HG03354 (cell line): ENCODE data around the gene ZNF524.

Experiments used
- ATAC-seq: cut with Tn5 transposase; IDR thresholded peaks from one replicate; pipeline ENCODE4 v1.9.1; 2021; ENCODE audit warnings: mild to moderate bottlenecking; ENCODE audit not compliant: unreplicated experiment, poor library complexity, severe bottlenecking

Gene ZNF524

DNA sequence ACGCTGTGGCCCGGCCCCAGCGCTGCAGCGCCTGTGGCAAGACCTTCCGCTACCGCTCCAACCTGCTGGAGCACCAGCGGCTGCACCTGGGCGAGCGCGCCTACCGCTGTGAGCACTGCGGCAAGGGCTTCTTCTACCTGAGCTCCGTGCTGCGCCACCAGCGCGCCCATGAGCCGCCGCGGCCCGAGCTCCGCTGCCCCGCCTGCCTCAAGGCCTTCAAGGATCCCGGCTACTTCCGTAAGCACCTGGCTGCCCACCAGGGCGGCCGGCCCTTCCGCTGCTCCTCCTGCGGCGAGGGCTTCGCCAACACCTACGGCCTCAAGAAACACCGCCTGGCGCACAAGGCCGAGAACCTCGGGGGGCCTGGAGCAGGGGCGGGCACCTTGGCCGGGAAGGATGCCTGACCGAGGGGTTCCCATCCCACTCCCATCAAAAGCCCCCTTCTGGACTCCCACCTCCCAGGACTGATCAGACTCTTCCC lies 16.3 kb downstream of the ZNF524 start:
- ATAC-seq = no peak

DNA sequence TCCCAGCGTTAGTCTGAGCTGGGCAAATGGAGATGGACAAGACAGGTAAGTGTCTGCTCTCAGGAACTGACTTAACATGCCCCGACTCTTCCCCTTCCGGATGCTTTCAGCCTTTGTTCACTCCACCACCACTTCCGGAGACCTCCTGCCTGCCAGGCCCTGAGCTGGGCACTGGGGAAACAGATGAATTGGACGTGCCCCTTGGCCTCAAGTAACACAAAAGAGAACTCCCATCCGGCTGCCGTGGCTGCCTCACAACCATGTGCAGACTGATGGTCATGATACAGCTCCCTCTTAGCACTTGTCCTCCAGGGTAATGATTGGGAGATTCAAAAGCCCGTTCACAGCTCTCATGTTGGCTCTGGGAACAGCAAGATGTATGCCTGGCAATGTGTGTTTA lies 17.3 kb downstream of the ZNF524 start:
- no peak for ATAC-seq

DNA sequence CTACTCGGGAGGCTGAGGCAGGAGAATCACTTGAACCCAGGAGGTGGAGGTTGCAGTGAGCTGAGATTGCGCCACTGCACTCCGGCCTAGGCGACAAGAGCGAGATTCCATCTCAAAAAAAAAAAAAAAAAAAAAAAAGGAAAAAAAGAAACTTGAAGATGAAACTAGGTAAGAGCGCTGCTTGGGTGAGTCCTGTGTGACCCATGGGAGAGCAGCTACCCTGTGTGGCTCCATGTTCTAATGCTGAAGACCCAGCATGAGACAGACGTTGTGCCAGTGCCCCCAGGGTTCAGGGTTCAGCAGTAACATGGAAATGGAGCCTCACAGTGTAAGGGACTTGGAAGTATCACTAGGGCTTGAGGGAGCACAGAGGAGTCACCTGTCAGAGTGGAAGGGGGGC lies 18.3 kb downstream of the ZNF524 start:
- ATAC-seq = no peak

DNA sequence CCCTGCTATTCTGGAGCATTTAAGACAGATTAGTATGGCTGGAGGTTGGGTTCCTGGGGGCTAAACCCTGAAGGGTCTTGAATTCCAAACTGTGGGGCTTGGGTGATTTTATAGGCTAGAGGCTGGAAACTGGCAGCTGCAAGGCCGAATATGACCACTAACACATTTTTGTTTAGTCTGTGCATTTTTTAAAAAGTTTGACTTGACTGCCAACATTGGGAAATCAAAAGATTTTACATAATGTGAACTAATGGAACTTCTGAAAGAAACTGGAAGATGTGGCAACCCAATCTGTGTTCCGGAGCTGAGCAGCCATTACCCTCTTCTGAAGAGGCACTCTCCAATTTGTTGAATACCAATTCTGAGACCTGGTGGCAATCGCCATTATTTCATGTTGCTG lies 19.2 kb downstream of the ZNF524 start:
- no peak for ATAC-seq

DNA sequence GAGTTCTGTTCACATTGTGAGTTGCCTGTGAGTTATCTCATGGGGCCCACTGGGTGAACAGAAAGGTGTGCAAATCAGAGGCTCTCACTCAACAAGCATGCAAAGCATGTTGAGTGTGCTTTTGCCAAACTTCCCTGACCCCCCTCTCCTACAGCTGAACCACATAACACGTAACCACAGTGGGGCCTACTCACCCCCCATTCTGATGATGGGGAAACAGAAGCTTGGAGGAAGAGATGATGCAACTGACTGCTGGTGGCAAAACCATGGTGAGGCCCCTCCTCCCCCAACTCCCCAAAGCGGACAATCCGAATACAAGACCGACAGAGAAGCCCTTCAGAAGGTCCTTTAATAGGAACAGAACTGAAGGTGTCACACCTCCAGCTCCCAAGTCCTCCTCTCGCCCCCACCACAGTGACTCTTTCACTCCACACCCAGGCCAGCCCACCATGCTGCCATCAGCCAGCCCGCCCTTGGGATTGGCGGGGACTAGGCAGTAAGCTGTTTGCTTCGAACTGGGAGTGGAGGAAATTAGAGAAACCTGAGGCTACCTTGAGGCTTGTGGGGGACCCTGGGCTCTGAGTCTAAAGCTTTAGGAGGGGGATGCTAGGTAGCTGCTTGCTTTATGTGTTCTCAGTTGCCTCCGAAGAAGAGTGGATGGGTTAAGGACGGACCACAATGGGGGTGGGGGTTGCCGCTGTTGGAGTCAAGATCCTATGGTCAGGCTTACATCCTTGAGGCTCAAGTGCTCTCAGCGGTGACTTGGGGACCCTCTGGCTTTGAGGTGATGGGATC lies 20.5 kb downstream of the ZNF524 start:
- no peak for ATAC-seq

DNA sequence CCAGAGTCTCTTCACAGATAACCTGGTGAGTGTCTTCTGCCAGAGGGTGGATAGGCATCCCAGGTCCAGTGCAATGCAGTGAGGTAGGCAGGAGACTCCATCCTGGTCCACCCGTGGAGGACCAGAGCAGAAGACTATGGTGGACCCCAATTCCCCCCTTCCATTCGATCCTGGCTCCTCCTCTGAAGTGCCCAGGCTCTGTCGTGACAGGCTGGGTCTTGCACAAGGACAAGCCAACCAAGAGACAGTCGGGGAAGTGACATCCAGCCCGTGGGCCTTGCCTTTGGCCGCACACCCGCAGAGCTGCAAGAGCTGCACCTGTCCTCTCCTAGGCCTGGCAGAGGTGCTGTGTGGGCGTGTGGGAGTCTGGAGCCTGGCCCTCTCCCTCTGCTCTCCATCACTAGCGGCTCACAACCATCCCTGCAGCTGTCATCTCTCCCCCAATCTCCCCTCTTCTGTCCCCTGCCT lies 21.2 kb downstream of the ZNF524 start:
- ATAC-seq = no peak

DNA sequence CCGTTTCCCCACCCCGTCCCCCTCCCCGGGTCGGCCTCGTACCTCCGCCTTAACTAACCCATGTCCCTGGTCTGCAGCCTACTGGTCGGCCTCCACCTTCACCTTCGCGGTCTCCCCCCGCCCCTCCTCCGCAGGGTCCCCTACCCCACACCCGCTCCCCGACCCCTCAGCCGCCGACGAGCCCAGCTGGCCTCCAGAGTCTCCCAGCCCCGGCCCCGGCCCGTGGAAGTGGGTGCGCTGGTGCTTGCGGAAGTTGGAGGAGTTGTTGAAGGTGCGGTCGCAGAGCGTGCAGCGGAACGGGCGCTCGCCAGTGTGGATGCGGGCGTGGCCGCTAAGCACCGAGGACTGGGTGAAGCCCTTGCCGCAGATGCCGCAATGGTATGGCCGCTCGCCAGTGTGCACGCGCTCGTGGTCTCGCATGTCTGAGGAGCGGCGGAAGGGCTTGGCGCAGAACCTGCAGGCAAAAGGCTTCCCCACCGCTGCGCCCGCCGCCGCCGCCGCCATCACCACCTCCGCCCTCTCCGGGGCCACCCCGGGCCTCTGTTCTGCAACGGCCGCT lies 21.7 kb downstream of the ZNF524 start:
- ATAC-seq = no peak

DNA sequence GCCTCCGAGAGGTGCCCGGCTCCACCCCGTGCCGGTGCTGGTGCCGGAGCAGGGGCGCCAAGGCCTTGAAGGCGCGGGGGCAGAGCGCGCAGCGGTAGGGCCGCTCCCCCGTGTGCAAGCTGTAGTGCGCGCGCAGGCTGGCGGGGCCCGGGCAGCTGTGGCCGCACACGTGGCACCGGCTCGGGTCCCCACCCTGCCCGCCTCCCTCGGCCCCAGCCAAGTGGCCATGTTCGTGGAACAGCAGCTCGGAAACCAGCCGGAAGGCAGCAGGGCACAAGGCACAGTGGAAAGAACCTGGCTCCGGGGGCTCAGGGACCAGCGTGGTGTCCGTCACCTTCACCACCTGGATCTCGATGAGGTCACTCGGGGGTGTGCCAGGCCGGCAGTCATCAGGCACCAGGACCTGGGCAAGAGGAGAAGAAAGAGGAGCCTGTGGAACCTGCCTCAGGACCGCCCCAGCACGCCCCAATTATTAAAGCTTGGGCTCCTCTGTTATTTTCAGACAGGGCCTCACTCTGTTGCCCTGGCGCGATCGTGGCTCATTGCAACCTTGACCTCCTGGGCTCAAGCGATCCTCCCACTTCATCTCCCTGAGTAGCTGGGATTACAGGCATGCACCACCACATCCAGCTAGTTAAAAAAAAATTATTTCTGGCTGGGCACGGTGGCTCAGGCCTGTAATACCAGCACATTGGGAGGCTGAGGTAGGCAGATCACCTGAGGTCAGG lies 22.3 kb downstream of the ZNF524 start:
- ATAC-seq = no peak

DNA sequence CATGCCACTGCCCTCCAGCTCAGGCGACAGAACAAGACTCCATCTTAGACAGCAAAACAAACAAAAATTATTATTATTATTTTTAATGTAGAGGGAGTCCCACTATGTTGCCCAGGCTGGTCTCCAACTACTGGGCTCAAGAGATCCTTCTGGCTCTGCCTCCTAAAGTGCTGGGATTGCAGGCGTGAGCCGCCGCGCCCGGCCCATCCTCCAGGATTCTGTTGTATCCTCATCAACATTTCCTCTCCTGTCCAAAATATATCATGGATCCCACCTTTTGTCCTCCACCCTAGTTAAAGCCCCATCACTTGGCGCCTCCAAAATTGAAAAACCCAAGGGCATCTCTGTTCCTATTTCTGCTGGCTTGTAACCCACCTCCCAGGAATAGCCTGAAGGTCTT lies 23.0 kb downstream of the ZNF524 start:
- ATAC-seq = no peak

DNA sequence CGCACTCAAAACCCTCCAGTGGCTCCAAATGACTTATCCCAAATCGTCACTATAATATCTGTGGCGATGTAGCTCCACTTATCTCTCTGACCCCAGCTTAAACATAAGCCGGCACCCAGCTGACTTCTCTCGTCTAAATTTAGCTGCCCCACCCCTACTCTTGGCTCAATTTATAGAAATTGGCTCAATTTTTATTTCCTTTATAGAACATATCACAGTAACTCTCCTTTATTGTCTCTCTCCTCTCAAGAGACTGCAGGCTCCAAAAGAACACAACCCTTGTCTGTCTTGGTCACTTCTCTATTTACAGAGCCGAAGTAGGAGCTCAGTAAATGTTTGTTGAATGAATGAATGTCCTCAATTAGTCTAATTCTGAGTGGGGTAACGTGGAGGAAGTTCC lies 23.5 kb downstream of the ZNF524 start:
- no peak for ATAC-seq

DNA sequence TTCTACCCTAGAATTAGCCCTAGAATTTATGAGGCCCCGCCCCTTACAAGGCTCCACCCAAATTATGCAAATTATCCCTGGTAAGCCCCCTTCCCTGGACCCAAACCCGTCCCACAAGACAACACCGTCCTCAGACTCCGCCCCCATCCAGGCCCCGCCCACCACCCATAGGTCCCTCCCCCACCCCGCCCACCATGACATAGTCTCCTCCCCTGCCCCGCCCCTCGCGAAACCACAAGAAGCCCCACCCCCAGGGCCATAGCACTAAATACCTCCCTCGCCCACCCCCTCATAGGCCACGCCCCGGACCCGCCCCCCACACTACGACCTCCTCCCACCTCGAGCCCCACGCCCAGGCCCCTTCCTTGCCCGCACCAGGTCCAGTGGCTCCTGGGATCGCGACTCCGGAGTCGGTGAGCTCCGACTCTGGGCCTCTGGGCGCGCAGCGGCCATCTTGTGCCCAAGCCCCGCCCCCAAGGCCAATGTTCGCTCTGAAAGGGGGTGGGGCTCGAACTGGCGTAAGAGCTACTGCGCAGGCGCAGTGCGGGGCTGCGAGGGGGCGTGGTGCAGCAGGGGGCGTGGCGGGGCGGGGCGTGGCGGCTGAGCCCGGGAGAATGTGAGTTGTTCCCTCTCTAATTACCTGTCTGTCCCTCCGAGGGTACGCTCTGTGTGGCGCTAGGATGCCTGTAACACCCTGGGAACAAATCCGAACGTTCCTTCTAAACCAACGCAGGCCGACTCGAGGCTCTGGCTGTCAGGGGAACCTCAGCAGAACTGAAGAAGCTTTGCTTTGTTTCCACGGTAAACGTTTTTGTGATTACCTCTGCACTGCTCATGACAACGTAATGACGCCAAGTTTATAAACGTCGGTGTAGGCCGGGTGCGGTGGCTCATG lies 24.3 kb downstream of the ZNF524 start, which contains the start of gene ZNF784:
Gene ZNF784, minus strand, starts transcription at position 458 of the 895 bp plus-strand sequence. Its CDS starts 5 bp downstream, at position 453.
- peak; percentile 64 for ATAC-seq

DNA sequence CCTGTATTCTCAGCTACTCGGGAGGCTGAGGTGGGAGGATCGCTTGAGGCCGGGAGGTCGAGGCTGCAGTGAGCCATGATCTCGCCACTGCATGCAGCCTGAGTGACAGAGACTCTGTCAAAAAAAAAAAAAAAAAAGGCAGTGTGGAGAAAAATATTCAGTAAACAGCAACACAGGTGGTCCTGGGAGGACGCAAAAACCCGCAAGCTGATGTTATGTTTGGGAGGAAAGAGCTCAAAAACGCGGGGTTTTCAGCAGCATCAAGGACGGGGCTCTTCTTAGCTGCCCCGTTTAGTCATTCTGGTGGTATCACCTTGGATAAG lies 24.9 kb downstream of the ZNF524 start:
- no peak for ATAC-seq

DNA sequence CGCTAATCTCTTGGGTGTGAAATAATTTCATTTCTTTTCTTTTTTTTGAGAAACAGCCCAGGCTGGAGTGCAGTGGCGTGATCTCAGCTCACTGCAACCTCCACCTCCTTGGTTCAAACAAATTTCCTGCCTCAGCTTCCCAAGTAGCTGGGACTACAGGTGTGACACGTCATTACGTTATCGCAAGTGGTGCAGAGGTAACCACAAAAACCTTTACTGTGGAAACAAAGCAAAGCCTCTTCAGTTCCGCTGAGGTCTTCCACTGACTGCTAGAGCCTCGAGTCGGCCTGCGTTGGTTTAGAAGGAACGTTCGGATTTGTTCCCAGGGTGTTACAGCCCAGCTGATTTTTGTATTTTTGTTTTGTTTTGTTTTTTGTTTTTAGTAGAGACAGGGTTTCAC lies 26.3 kb downstream of the ZNF524 start:
- no peak for ATAC-seq

DNA sequence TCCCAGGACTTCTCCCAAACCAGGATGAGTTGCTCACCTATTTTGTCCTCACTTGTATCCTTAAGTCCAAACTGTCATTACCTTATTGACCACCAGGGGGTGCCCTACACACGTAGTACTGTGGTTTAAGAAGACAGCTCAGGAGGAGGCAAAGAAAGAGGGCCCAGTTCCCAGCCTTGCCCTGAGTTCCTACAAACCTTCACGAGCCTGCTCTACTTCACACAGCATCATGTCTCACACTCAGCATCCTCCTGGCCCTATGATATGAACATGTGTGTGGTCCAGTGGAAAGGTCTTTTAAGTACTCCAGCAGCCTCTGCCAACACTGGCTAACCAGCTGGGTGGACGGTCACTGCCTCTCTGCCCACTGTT lies 32.4 kb downstream of the ZNF524 start:
- no peak for ATAC-seq

DNA sequence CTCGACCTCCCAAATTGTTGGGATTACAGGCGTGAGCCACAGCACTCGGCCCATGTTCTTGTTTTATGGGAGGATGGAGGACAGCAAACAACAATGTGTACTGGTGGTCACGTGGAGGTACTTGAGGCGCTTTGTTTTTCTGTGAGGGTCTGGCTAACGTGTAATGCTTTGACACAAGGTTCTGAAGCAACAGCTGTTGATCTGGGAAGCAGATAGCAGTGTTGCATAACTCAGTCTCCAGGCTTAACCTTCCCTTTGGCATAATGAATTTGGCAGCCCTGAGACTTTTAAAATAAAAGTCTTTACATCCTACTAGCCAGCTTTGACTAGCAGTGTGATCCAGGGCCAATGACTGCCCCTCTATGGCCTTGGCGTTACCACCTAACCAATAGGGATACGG lies 33.8 kb downstream of the ZNF524 start:
- no peak for ATAC-seq

DNA sequence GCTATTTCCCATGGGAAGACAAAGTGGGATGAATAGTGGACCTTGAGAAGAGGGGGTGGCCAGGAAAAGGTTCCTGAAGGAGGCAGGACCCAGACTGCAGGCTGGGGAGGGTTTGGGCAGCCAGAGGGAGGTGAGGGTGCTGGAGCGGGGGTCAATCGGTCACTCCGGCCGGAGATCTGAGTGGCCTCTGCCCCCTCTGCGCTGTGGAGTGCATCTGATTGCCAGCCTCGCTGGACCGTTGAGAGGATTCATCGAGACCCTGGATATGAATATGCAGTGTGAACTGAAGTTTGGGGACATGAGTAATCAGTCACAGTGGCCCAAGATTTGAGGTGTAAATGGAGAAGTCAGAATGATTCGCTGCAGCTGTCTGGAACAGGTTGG lies 35.2 kb downstream of the ZNF524 start:
- no peak for ATAC-seq

DNA sequence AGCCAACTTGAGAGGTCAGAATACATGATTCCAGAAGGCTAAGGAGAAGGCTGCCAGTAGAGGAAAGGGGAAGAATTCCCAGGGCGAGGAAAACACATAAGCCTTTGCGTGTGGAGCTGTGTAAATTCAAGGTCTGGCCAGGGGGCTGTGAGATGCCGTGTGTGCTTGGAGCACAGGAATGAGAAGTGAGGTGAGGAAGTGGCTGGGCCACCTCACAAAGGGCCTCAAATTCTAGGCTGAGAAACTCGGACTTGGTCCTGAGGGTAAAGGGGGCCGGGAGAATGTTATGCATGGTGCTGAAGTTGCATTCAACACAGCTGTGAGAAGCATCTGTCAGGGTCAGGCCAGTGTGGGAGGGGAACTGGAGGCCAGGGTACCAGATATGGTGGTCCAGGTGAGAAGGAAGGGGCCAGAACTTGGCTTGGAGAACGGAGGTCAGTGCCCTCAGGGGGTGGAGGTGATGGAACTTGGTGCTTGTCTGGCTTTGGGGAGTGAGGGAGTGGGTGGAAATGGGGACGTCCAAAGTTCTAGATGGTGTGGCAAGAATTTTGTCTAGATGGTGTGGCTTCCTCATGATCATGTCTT lies 35.9 kb downstream of the ZNF524 start:
- no peak for ATAC-seq

DNA sequence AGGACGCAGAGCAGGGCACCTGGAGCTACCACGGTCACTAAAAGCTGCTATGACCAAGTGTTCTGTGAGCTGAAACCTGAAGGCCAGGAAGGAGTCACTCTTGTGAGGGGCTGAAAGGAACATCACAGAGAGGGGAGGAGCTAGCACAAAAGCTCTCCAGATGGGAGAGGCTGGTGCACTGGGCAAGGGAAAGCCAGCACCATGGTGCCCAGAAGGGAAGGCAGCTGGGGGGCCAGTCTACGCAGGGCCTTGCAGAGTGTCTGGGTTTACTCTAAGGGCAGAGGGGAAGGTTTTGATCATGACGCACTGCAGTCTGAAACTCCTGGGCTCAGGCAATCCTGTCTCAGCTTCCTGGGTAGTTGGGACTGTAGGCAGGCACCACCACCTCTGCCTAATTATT lies 36.6 kb downstream of the ZNF524 start:
- ATAC-seq = no peak

DNA sequence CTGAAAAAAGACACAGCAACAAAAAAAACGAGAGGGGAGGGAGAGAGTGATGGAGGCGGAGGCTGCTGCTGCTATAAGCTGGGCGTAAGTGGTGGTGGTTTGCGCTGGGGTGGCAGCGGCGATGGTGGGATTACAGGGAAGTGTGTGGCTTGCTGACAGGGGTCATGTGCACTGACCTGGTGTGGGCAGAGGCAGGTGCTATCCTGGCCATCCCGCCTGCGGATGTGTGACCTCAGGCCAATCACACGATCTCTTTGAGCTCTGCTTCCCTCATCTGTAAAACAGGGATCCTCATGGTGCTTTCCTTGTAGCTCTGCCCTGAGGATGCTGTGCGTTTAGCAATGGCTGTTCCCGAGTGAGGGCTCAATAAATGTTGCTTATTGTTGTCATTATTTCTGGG lies 37.4 kb downstream of the ZNF524 start:
- no peak for ATAC-seq
